ENCODE measurements around the gene PSEN2.

The PSEN2 gene

DNA sequence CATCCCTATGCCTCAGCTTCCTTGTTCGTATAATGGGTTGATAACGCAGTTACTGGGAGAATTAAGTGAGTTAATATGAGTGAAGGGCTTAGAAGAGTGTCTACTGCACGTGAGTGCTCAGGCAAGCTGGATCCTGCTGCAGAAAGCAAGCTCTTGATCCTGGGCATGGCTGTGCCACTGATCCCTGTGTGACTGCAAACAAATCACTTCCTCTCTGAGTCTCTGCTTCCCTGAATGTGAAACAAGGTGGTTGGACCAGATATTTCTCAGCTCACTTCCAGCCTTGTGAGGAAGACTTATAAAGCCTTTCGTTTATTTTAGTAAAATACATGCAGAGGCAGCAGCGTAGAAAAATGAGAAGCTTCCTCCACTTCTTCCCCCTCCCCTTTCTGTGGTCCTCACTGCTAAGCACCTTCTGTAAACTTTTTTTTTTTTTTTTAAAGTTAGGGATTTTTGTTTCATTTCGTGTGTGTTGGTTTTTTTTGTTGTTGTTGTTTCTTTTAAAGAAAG lies 13.8 kb downstream of the PSEN2 start:
- H3K4me1 ChIP-seq (ENCODE audit: insufficient read depth, low read length), result no peaks in the 10 kb centered on the region
- H3K4me3 ChIP-seq (ENCODE audit: low read length), result no peak overlapping the region
- peaks cover 12% of the 10 kb centered on the region for H3K36me3 ChIP-seq (ENCODE audit: insufficient read depth, low read length)
- H3K9me3 ChIP-seq (ENCODE audit: low read length), result no peaks in the 10 kb centered on the region
- H2AFZ ChIP-seq (ENCODE audit: low read depth, low read length), result no peak overlapping the region
- no peaks in the 10 kb centered on the region for H3K27me3 ChIP-seq (ENCODE audit: insufficient read depth, low read length)

DNA sequence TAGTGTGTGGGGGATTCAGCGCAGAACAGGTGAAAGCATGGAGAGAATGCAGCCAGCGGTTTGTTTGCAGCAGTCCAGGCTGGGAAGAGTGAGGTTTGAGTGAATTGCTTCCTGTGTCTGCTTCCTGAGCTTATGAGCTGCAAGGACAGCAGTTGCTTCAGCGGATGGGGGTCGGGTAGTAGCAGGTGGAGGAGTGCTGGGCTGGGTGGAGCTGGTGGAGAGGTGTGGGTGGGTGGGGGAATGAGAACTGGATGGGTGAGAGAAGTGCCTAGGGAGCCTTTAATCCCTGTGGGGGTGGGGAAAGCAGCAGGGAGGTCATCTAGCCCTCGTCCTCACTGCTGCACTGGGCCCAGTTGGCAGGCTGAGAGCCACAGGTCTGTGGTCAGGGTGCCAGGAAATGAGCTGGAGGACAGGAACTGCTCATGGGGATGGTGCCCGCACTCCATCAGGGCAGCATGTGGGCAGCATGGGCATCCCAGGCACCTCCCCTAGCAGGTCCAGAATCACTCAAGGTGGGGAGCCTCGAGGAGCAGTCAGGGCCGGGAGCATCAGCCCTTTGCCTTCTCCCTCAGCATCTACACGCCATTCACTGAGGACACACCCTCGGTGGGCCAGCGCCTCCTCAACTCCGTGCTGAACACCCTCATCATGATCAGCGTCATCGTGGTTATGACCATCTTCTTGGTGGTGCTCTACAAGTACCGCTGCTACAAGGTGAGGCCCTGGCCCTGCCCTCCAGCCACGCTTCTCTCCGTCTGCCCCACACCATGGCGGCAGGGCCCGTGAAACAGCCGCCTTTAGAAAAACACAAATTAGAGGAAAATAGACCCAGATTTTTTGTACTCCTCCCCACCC lies 14.8 kb downstream of the PSEN2 start:
- no peaks in the 10 kb centered on the region for H3K27me3 ChIP-seq (ENCODE audit: insufficient read depth, low read length)
- no peaks in the 10 kb centered on the region for H3K4me1 ChIP-seq (ENCODE audit: insufficient read depth, low read length)
- H3K9me3 ChIP-seq (ENCODE audit: low read length), result no peaks in the 10 kb centered on the region
- H3K4me3 ChIP-seq (ENCODE audit: low read length), result no peak overlapping the region
- no peak overlapping the region for H2AFZ ChIP-seq (ENCODE audit: low read depth, low read length)
- peaks cover 12% of the 10 kb centered on the region for H3K36me3 ChIP-seq (ENCODE audit: insufficient read depth, low read length)

DNA sequence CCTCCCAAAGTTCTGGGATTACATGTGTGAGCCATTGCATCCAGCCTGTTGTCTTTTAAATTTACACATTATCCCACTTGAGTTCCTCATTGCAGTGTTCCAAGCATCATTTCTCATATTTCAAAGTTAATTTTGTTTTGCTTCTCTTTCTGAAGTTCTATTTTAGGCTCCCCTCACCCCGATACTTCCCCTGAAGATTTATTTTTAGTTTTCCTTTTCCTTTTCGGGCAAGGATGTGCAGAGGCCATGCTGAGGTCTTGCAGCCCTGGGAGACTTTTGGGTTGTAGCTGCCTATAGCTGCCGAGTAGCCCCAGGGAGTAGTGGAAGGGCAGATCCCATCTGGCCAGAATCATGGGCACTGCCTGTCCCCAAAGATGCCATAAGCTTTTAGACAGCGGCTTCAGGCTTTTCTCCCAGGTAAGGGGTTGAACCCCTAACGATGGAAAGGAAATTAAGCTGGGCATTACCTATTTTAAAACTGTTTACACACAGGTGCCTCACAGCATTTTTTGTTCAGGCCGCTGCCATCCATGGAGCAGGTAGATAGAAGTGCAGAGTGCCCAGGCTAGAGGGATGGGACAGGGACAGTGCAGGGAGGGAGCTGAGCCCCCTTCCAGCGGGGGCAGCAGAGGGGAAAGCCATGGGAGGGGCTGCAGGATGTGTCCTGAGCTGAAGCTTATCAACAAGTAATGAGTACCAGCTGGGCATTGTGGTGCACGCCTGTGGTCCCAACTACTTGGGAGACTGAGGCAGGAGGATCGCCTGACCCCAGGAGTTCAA lies 15.9 kb downstream of the PSEN2 start:
- Histone ChIP-seq H3K9me3 (ENCODE audit: low read length) (no peaks in the 10 kb centered on the region), H3K27me3 (ENCODE audit: insufficient read depth, low read length) (no peaks in the 10 kb centered on the region), H3K4me3 (ENCODE audit: low read length) (no peak overlapping the region), H2AFZ (ENCODE audit: low read depth, low read length) (no peak overlapping the region), H3K4me1 (ENCODE audit: insufficient read depth, low read length) (no peaks in the 10 kb centered on the region), H3K36me3 (ENCODE audit: insufficient read depth, low read length) (peaks cover 8% of the 10 kb centered on the region)

DNA sequence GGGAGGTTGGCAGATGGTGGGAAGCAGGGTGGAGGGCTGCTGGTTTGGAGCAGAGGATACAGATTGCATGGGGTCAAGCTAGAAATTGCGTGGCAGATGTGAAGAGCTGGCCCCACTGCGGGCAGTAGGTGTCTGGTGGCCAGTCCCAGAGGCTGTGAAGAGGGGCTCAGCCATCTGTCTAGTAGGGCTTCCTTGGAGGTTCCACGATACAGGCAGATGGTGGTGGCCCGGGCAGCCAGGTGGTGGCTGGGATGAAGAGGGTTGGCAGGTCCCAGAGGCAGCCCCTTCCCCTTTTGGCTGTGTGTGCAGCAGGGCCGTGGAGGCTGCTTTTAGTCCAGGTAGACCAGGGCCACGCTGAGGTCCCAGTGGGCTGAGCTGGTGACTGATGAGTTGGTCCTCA lies 16.6 kb downstream of the PSEN2 start:
- H3K4me3 ChIP-seq (ENCODE audit: low read length), result no peak overlapping the region
- no peaks in the 10 kb centered on the region for H3K9me3 ChIP-seq (ENCODE audit: low read length)
- no peaks in the 10 kb centered on the region for H3K4me1 ChIP-seq (ENCODE audit: insufficient read depth, low read length)
- H3K36me3 ChIP-seq (ENCODE audit: insufficient read depth, low read length), result peaks cover 5% of the 10 kb centered on the region
- H3K27me3 ChIP-seq (ENCODE audit: insufficient read depth, low read length), result no peaks in the 10 kb centered on the region
- no peak overlapping the region for H2AFZ ChIP-seq (ENCODE audit: low read depth, low read length)

DNA sequence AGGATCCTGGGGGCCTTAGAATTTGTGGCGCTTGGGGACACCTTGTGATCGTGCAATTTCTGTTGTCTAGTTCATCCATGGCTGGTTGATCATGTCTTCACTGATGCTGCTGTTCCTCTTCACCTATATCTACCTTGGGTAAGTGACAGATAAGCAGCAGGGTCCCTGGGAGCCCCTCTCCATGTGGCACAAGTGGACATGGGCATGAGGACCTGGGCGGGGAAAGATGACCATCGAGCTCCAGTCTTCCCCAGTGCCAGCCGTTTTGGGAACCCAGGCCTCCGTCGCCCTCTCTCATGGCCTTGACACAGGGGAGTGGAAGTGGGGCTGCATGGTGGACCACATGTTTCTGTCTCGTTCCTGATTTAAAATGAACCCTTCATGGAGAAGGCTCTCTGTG lies 17.6 kb downstream of the PSEN2 start:
- no peak overlapping the region for H2AFZ ChIP-seq (ENCODE audit: low read depth, low read length)
- no peaks in the 10 kb centered on the region for H3K4me1 ChIP-seq (ENCODE audit: insufficient read depth, low read length)
- no peaks in the 10 kb centered on the region for H3K9me3 ChIP-seq (ENCODE audit: low read length)
- no peaks in the 10 kb centered on the region for H3K27me3 ChIP-seq (ENCODE audit: insufficient read depth, low read length)
- H3K4me3 ChIP-seq (ENCODE audit: low read length), result no peak overlapping the region
- peaks cover 6% of the 10 kb centered on the region for H3K36me3 ChIP-seq (ENCODE audit: insufficient read depth, low read length)

DNA sequence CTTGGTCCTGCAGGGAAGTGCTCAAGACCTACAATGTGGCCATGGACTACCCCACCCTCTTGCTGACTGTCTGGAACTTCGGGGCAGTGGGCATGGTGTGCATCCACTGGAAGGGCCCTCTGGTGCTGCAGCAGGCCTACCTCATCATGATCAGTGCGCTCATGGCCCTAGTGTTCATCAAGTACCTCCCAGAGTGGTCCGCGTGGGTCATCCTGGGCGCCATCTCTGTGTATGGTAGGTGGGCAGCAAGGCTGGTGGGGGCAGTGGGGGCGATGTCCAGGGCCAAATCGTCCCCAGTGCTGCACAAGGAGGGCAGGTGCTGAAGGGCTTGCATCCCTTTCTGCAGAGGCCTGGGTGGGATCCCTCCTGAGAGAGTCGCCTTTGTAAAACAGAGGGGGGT lies 18.4 kb downstream of the PSEN2 start:
- no peak overlapping the region for H2AFZ ChIP-seq (ENCODE audit: low read depth, low read length)
- no peaks in the 10 kb centered on the region for H3K4me1 ChIP-seq (ENCODE audit: insufficient read depth, low read length)
- H3K27me3 ChIP-seq (ENCODE audit: insufficient read depth, low read length), result no peaks in the 10 kb centered on the region
- no peaks in the 10 kb centered on the region for H3K9me3 ChIP-seq (ENCODE audit: low read length)
- peaks cover 6% of the 10 kb centered on the region for H3K36me3 ChIP-seq (ENCODE audit: insufficient read depth, low read length)
- no peak overlapping the region for H3K4me3 ChIP-seq (ENCODE audit: low read length)

DNA sequence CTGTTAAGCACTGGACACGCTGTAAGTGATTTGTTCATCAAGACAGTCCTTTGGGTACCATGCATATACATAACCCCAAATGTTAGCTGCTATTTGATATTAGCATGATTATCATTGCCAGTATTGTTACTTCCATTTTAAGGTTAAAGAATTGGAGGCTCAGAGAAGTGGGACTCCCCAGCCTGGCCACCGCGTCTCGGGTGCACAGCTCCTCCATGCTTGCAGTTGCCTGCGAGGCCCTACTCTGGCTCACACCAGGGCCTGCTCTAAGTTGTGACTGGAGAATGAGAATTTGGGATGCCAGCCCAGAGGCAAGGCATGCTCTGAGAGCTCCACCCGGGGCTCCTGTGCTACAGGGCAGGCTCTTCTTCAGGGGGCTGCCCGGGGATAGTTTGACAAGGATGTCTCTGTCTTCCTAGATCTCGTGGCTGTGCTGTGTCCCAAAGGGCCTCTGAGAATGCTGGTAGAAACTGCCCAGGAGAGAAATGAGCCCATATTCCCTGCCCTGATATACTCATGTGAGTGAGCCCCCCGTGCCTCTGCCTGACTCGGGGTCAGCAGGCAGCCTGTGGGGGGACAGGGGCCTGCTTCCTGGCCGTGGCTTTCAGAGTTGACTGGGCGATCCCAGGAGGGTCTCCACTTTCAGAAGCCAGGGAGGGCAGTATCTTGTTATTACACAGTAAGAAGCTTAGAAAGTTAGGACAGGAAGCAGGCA lies 19.4 kb downstream of the PSEN2 start:
- H3K4me1 ChIP-seq (ENCODE audit: insufficient read depth, low read length), result no peaks in the 10 kb centered on the region
- H2AFZ ChIP-seq (ENCODE audit: low read depth, low read length), result no peak overlapping the region
- H3K9me3 ChIP-seq (ENCODE audit: low read length), result no peaks in the 10 kb centered on the region
- no peak overlapping the region for H3K4me3 ChIP-seq (ENCODE audit: low read length)
- peaks cover 6% of the 10 kb centered on the region for H3K36me3 ChIP-seq (ENCODE audit: insufficient read depth, low read length)
- H3K27me3 ChIP-seq (ENCODE audit: insufficient read depth, low read length), result no peaks in the 10 kb centered on the region

DNA sequence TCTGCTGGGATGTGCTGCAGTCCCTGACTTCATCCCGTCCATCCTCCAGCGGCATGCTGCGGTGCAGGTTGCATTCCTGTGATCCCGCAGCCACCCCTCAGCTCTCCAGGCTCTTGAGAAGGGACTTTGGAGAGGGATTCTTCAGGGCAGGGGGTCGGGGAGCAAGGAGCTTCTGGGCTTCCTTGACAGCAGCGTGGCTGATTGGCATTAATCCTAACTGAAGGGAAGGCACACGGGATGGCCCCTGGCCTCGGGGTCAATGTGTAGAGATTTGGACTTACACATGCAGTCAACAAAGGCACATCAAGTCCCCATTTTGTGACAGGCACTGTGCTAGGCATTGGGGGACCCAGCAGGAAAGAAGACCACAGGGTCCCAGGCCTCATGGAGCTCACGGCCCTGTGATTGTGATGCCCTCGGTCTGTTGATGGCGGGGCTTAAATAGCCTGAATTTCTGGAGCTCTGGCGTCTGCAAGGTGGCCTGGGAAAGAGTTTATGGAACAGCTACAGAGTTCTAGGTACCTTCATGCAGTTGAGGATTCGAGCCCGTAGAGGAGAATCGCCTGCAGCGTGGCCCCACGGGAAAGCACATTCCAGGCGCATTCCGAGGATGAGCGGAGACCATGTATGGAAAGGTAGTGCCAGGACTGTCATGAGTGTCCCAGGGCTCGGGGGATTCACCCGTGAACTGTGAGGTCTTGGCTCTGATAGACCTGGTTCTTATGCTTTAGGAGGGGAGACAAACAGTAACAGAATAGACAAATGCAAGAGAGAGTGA lies 20.1 kb downstream of the PSEN2 start:
- H3K4me3 ChIP-seq (ENCODE audit: low read length), result no peak overlapping the region
- H2AFZ ChIP-seq (ENCODE audit: low read depth, low read length), result no peak overlapping the region
- H3K4me1 ChIP-seq (ENCODE audit: insufficient read depth, low read length), result no peaks in the 10 kb centered on the region
- H3K9me3 ChIP-seq (ENCODE audit: low read length), result no peaks in the 10 kb centered on the region
- H3K36me3 ChIP-seq (ENCODE audit: insufficient read depth, low read length), result peaks cover 10% of the 10 kb centered on the region
- no peaks in the 10 kb centered on the region for H3K27me3 ChIP-seq (ENCODE audit: insufficient read depth, low read length)

DNA sequence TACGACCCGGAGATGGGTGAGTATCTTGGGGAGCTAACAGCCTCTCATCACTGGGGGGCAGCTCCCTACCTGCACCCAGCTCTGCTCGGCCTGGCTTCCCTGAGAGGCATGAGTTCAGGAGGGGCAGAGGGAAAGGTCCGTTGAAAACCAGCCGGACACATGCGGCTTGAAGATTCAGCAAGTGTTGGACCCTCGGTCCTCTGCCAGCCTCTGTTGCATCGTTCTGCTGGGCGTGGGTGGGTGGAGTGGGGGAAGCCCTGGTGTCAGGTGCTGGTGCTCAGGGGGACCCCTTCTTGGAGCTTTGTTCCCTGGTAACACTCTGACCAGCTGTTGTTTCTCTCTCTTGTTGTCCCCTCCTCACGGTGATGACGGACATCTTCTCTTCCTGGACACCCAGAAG lies 20.9 kb downstream of the PSEN2 start:
- no peak overlapping the region for H3K4me3 ChIP-seq (ENCODE audit: low read length)
- no peaks in the 10 kb centered on the region for H3K27me3 ChIP-seq (ENCODE audit: insufficient read depth, low read length)
- H2AFZ ChIP-seq (ENCODE audit: low read depth, low read length), result no peak overlapping the region
- H3K9me3 ChIP-seq (ENCODE audit: low read length), result no peaks in the 10 kb centered on the region
- H3K36me3 ChIP-seq (ENCODE audit: insufficient read depth, low read length), result peaks cover 12% of the 10 kb centered on the region
- no peaks in the 10 kb centered on the region for H3K4me1 ChIP-seq (ENCODE audit: insufficient read depth, low read length)

DNA sequence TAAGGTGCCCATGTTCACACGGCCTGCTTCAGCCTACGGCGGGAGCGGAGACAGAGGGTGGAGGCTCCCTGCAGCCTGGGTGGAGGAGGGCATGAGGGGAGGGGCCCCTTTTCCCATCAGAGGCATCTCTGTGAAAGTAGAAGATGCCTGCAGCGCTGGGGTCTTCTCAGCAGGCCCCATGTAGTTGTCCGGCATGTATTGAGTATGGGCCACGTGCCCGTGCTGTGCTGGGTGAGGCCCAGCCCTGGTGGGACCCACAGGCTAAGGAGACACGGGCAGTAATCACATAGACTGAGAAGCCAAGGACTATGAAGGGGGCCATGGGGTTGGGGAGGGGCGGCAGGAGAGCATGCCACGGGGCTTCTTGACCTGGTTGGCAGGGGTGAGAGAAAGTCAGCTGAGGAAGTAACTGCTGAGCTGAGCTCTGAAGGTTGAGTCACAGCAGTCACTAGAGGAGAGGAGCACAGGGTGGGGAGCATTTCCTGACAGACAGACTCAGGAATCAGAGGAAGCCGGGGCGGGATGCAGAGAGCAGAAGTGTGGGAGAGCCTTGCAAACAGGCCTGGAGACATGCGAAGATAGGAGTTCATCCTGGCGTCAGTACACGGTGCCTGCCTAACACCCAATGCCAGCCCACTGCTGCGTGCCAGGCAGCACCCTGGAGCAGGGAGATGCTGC lies 21.6 kb downstream of the PSEN2 start:
- Histone ChIP-seq H3K4me1 (ENCODE audit: insufficient read depth, low read length) (no peaks in the 10 kb centered on the region), H3K27me3 (ENCODE audit: insufficient read depth, low read length) (no peaks in the 10 kb centered on the region), H3K4me3 (ENCODE audit: low read length) (no peak overlapping the region), H3K36me3 (ENCODE audit: insufficient read depth, low read length) (peaks cover 12% of the 10 kb centered on the region), H3K9me3 (ENCODE audit: low read length) (no peaks in the 10 kb centered on the region), H2AFZ (ENCODE audit: low read depth, low read length) (no peak overlapping the region)

DNA sequence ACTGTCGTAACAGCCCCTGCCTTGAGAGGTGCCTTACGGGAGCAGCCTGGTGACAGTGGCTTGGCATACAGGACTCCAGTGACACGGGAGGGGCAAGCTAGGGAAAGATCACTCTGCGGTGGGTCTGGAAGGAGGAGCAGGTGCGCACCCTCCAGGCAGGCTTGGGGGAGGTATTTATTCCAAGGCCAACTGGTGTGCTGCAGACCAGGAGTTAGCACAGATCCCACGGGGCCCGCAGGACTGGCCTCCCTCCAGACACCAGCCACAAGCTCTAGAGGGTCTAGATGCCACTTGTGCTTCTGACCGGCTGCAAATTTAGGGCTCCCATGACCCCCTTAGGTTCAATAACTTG lies 22.1 kb downstream of the PSEN2 start:
- Histone ChIP-seq H3K36me3 (ENCODE audit: insufficient read depth, low read length) (peaks cover 12% of the 10 kb centered on the region), H3K9me3 (ENCODE audit: low read length) (no peaks in the 10 kb centered on the region), H2AFZ (ENCODE audit: low read depth, low read length) (no peak overlapping the region), H3K4me1 (ENCODE audit: insufficient read depth, low read length) (no peaks in the 10 kb centered on the region), H3K27me3 (ENCODE audit: insufficient read depth, low read length) (no peaks in the 10 kb centered on the region), H3K4me3 (ENCODE audit: low read length) (no peak overlapping the region)

DNA sequence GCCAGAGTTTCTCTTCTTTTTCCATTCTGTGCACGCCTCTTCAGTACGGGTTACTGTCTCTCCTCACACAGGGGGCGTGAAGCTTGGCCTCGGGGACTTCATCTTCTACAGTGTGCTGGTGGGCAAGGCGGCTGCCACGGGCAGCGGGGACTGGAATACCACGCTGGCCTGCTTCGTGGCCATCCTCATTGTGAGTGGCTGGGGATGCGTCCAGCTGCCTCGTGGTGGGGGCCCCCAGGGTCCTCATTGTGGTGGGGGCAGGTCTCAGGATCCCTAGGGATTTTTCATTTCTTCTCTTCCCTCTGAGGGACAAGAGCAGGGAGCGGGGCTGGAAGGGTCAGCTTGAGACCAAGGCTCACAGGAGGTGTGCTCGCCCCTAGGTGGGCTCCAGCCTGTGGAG lies 23.5 kb downstream of the PSEN2 start:
- H3K36me3 ChIP-seq (ENCODE audit: insufficient read depth, low read length), result peaks cover 9% of the 10 kb centered on the region
- H3K27me3 ChIP-seq (ENCODE audit: insufficient read depth, low read length), result no peaks in the 10 kb centered on the region
- H3K4me1 ChIP-seq (ENCODE audit: insufficient read depth, low read length), result no peaks in the 10 kb centered on the region
- H2AFZ ChIP-seq (ENCODE audit: low read depth, low read length), result no peak overlapping the region
- no peak overlapping the region for H3K4me3 ChIP-seq (ENCODE audit: low read length)
- no peaks in the 10 kb centered on the region for H3K9me3 ChIP-seq (ENCODE audit: low read length)
